GM12878 (cell line): Measurements from ENCODE around the gene RHEX. TPM values are rescaled to one million over a fixed set of nuclear protein-coding genes. Genes with fewer than 3 reads are reported as not detected.

ENCODE experiments used
- ATAC-seq: fragments of 200-7000 bp; cut with Tn5 transposase; 3 replicates; pipeline ENCODE4 v1.9.1; 2020; ENCODE audit warnings: mild to moderate bottlenecking, moderate library complexity
- BruUV-seq: library from RNA; stranded (reverse); fragments of 400-500 nt; replicated peaks from 2 replicates; lab custom pipeline; 2021; lab: Mats Ljungman, UMichigan
- CTCF ChIA-PET: fragments of 300-600 bp; sonication (Branson Sonifier 250); formaldehyde crosslinking; extraction: SDS; loops from one replicate; lab custom pipeline; 2021; ENCODE audit warnings: inconsistent platforms; lab: Yijun Ruan, JAX
- POLR2A ChIA-PET: fragments of 350-600 bp; formaldehyde crosslinking; extraction: SDS; loops from one replicate; lab custom pipeline; 2021; ENCODE audit warnings: inconsistent platforms; lab: Charles Lee
- RAD21 ChIA-PET: fragments of 300-600 bp; sonication (Branson Sonifier 250); formaldehyde crosslinking; loops from one replicate; lab custom pipeline; 2023; ENCODE audit warnings: antibody characterized with exemption; ENCODE audit not compliant: unreplicated experiment; lab: Charles Lee
- SMC1A ChIA-PET: fragments of 300-600 bp; sonication (Branson Sonifier 250); formaldehyde crosslinking; loops from one replicate; lab custom pipeline; 2023; ENCODE audit not compliant: unreplicated experiment, uncharacterized antibody; lab: Charles Lee
- DNase-seq: peaks from one replicate; pipeline ENCODE4 v3.0.0-alpha.2; 2011; ENCODE audit warnings: low read depth, low spot score
- FAIRE-seq: peaks from 3 replicates; lab custom pipeline; 2011; peaks lifted over from hg19 to GRCh38; lab: Jason Lieb, UNC
- H2AFZ ChIP-seq: 2 replicates; pipeline ENCODE4 v1.6.0; 2011; ENCODE audit warnings: low read depth, low read length, control low read depth; ENCODE audit not compliant: control insufficient read depth
- H3K27ac ChIP-seq: 2 replicates; pipeline ENCODE4 v1.5.1; 2011; ENCODE audit warnings: control low read depth; ENCODE audit not compliant: control insufficient read depth, insufficient read depth
- H3K27me3 ChIP-seq, 2 experiments: replicated peaks in 1 of 2; 2 replicates each; pipeline versions ENCODE4 v1.6.0 to v1.6.1; 2011; ENCODE audit warnings: low read length in 1 of 2; ENCODE audit not compliant: control insufficient read depth in 2 of 2, insufficient read depth in 2 of 2
- H3K36me3 ChIP-seq, 2 experiments: 2 replicates each; pipeline ENCODE4 v1.5.1; 2011; ENCODE audit warnings: low read length in 1 of 2; ENCODE audit not compliant: control insufficient read depth in 2 of 2, insufficient read depth in 2 of 2
- H3K4me1 ChIP-seq: 2 replicates; pipeline ENCODE4 v1.6.1; 2011; ENCODE audit warnings: mild to moderate bottlenecking, low read length, moderate library complexity, mixed read lengths; ENCODE audit not compliant: control insufficient read depth, insufficient read depth
- H3K4me2 ChIP-seq: 2 replicates; pipeline ENCODE4 v1.6.0; 2011; ENCODE audit warnings: control low read depth; ENCODE audit not compliant: control insufficient read depth, insufficient read depth
- H3K4me3 ChIP-seq: fragments of 200-600 bp; sonication (generic); 2 replicates; pipeline ENCODE4 v1.5.1; 2016
- H3K79me2 ChIP-seq: 2 replicates; pipeline ENCODE4 v1.6.0; 2011; ENCODE audit warnings: low read length; ENCODE audit not compliant: control insufficient read depth, insufficient read depth
- H3K9ac ChIP-seq: 2 replicates; pipeline ENCODE4 v1.8.0; 2011; ENCODE audit warnings: low read length, control low read depth, mixed read lengths; ENCODE audit not compliant: control insufficient read depth, insufficient read depth
- H3K9me3 ChIP-seq: replicated peaks from 3 replicates; pipeline ENCODE4 v1.5.1; 2011; ENCODE audit warnings: mild to moderate bottlenecking, low read length; ENCODE audit not compliant: control insufficient read depth, insufficient read depth
- H4K20me1 ChIP-seq: 2 replicates; pipeline ENCODE4 v1.6.0; 2011; ENCODE audit not compliant: control insufficient read depth, insufficient read depth
- EGR1 ChIP-seq, 2 experiments: IDR thresholded peaks; 1 replicate in 1 of 2; 2 replicates in 1 of 2; pipeline ENCODE4 v1.6.1; 2011 to 2012; ENCODE audit warnings: low read depth in 2 of 2, low read length in 2 of 2, borderline replicate concordance in 1 of 2, mild to moderate bottlenecking in 1 of 2, moderate library complexity in 1 of 2
- ESRRA ChIP-seq: IDR thresholded peaks from 2 replicates; pipeline ENCODE4 v1.6.1; 2012; ENCODE audit warnings: mild to moderate bottlenecking, low read length, improper control_type of control experiment
- GABPA ChIP-seq: IDR thresholded peaks from 2 replicates; pipeline ENCODE4 v1.6.1; 2014; ENCODE audit warnings: antibody characterized with exemption, low read depth, mild to moderate bottlenecking, inconsistent platforms
- HSF1 ChIP-seq: fragments of 150-350 bp; IDR thresholded peaks from 2 replicates; pipeline ENCODE4 v1.6.1; 2014; ENCODE audit warnings: mild to moderate bottlenecking, low read depth, low read length
- IKZF1 ChIP-seq: fragments of 450-650 bp; conservative IDR thresholded peaks from 2 replicates; pipeline ENCODE4 v1.6.1; 2017; ENCODE audit warnings: antibody characterized with exemption, mild to moderate bottlenecking
- IRF4 ChIP-seq: IDR thresholded peaks from 2 replicates; pipeline ENCODE4 v1.6.1; 2011; ENCODE audit warnings: low read depth, low read length
- IRF5 ChIP-seq: fragments of 450-650 bp; IDR thresholded peaks from 2 replicates; pipeline ENCODE4 v1.6.1; 2017; ENCODE audit warnings: borderline replicate concordance
- MYB ChIP-seq: fragments of 150-350 bp; IDR thresholded peaks from 2 replicates; pipeline ENCODE4 v1.6.1; 2014; ENCODE audit warnings: mild to moderate bottlenecking, low read depth, low read length, borderline replicate concordance
- NR2C2 ChIP-seq: IDR thresholded peaks from 2 replicates; pipeline ENCODE4 v1.6.1; 2011; ENCODE audit warnings: borderline replicate concordance, low read depth; ENCODE audit not compliant: control insufficient read depth, insufficient read length
- NRF1 ChIP-seq: conservative IDR thresholded peaks from 2 replicates; pipeline ENCODE4 v1.6.1; 2011; ENCODE audit warnings: mild to moderate bottlenecking, low read depth, low read length, improper control_type of control experiment
- RUNX3 ChIP-seq: IDR thresholded peaks from 2 replicates; pipeline ENCODE4 v1.6.1; 2012; ENCODE audit warnings: low read length, inconsistent platforms
- TCF12 ChIP-seq: IDR thresholded peaks from 2 replicates; pipeline ENCODE4 v1.6.1; 2011; ENCODE audit warnings: low read depth, mild to moderate bottlenecking, low read length
- WGBS: methylation state at CpG from one replicate; pipeline ENCODE4 v1.1.6; 2016; ENCODE audit warnings: low lambda C conversion rate; ENCODE audit not compliant: insufficient replicate concordance, insufficient coverage; ENCODE audit errors: missing lambda C conversion rate; 5-methylcytosine and 5-hydroxymethylcytosine counted together
- in situ Hi-C: fragments of 300-500 bp; cut with MboI; formaldehyde crosslinking; loops from 9 replicates; pipeline ENCODE4 v1.14.3; 2018; ENCODE audit warnings: mixed read lengths
- intact Hi-C: fragments of 100-400 bp; cut with micrococcal nuclease; formaldehyde crosslinking; loops from one replicate; pipeline ENCODE4 v1.14.2; 2022; ENCODE audit not compliant: unreplicated experiment
- polyA plus RNA-seq, 11 experiments: library from polyadenylated mRNA; depleted of rRNA in 4 of 11; unstranded in 6 of 11; stranded (reverse) in 5 of 11; fragments of >200 nt; fragmentation: Nextera tagmentation in 4 of 11; fragmentation: Illumina TruSeq in 1 of 11; extraction: Ambion mirVana in 4 of 11; extraction: Trizol in 1 of 11; gene quantifications; 1 replicate in 1 of 11; 2 replicates in 10 of 11; pipeline versions ENCODE4 v1.2.1 to v1.2.3, GENCODE V29; 2011 to 2016; ENCODE audit warnings: inconsistent platforms in 2 of 11, missing spikeins in 2 of 11, low read depth in 1 of 11
- total RNA-seq, 4 experiments: library from RNA; depleted of rRNA in 3 of 4; stranded (reverse); fragments of >200 nt in 3 of 4; fragmentation: Illumina TruSeq in 1 of 4; extraction: Trizol in 1 of 4; gene quantifications; 2 replicates each; pipeline versions ENCODE4 v1.2.1 to v1.2.3, GENCODE V29; 2013 to 2021
- TF ChIP-seq, protein P1 (sequence below): IDR thresholded peaks from 2 replicates; pipeline ENCODE4 v1.6.1; 2012; ENCODE audit warnings: low read length, inconsistent platforms

RHEX gene
- total and polyA plus RNA-seq, 10 of the 15 experiments (the other 5 are each of a cell fraction or from before 2014, with no cell fraction given) = 2.4 to 11.4 (median 5.7) TPM

GRCh38 chr1:206014601-206015000 is 38.4 kb upstream of the RHEX start:
- no peak overlapping the region for H3K9ac ChIP-seq
- in situ Hi-C loops (no loop called here), intact Hi-C loops (no loop called here)
- FAIRE-seq (no peak), ATAC-seq (no peak), DNase-seq (no peak)
- peaks cover 17% of the 10 kb centered on the region for H3K4me1 ChIP-seq
- no peak overlapping the region for H3K27ac ChIP-seq
- H3K79me2 ChIP-seq = no peaks in the 10 kb centered on the region
- no peak overlapping the region for H2AFZ ChIP-seq
- ChIA-PET SMC1A (interaction anchor here (0.8 kb wide), 1 partner anchor 28 kb away, joined by 3 read pairs; no protein-coding TSS in a partner anchor), CTCF (interaction anchor here (1.9 kb wide), 1 partner anchor 16 kb away, joined by 14 read pairs; no protein-coding TSS in a partner anchor), POLR2A (no interaction called here), RAD21 (interaction anchor here (1.4 kb wide), 1 partner anchor 92 kb away, joined by 4 read pairs; no protein-coding TSS in a partner anchor)
- no peaks in the 10 kb centered on the region; a peak in 1 of 4 replicates for H3K27me3 ChIP-seq
- H3K36me3 ChIP-seq = no peaks in the 10 kb centered on the region
- no peak overlapping the region for H3K4me3 ChIP-seq
- TF ChIP-seq IRF4 (no peak), NRF1 (no peak), EGR1 (IDR thresholded peaks at IDR 0.05; ENCODE audit: borderline replicate concordance in 1 of 2, low read depth in 2 of 2, low read length in 2 of 2) (no peak), TCF12 (no peak), IKZF1 (no peak), ESRRA (no peak), IRF5 (no peak), MYB (no peak), NR2C2 (no peak), HSF1 (no peak), GABPA (no peak), RUNX3 (no peak)
- TF ChIP-seq, protein P1, sequence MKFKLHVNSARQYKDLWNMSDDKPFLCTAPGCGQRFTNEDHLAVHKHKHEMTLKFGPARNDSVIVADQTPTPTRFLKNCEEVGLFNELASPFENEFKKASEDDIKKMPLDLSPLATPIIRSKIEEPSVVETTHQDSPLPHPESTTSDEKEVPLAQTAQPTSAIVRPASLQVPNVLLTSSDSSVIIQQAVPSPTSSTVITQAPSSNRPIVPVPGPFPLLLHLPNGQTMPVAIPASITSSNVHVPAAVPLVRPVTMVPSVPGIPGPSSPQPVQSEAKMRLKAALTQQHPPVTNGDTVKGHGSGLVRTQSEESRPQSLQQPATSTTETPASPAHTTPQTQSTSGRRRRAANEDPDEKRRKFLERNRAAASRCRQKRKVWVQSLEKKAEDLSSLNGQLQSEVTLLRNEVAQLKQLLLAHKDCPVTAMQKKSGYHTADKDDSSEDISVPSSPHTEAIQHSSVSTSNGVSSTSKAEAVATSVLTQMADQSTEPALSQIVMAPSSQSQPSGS = no peak
- no peaks in the 10 kb centered on the region for H4K20me1 ChIP-seq
- WGBS = 79% methylated on average over 5 of the region's 5 CpGs
- H3K9me3 ChIP-seq = no peaks in the 10 kb centered on the region
- BruUV-seq = no TSS peak
- H3K4me2 ChIP-seq = no peak overlapping the region
